Cardiac septum (tissue), 1 donor: ENCODE data around the gene CFAP299. TPM values are rescaled to one million over a fixed set of nuclear protein-coding genes. Genes with fewer than 3 reads are reported as not detected.
"Not testable (repeated sequence)": the region's sequence is repeated elsewhere in the genome, so short reads cannot be mapped to it uniquely, and the experiment has no call there.

Experiments
- DNase-seq: peaks from one replicate; pipeline ENCODE4 v3.0.0-alpha.2; 2020; ENCODE audit warnings: low spot score
- intact Hi-C: fragments of 100-400 bp; cut with DNase I; formaldehyde crosslinking; loops from one replicate; pipeline ENCODE4 v1.14.0; 2022
- total RNA-seq: library from RNA; stranded (reverse); fragmentation: NEBNext Ultra II Directional; extraction: Animal tissue kit (Norgen Biotek cat#: 25700); gene quantifications from one replicate; pipeline ENCODE4 v1.2.1, GENCODE V29; 2021
- donor health status: DM: no; HTN: no; CAD: no.

The CFAP299 gene
- total RNA-seq, 1 donor from 2014 or later = not detected

DNA sequence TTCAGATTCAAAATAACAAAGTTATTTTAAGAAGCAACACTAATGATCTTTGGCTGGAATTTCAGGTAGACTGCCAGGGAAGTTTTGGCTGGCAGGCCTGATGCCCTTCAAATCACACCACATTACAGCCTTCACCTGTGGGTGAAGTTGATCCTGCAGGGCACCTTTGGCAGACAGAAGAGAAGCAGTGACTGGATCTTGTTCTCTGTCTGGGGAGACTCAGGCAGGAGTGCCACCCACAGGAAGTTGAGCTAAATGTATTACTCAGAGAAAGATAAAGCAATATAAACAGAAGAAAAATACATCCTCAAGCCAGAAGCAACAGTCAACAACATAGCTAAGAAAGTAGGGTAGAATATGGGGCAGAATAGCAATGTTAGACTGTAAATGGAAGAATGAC is 12.8 kb upstream of the CFAP299 start:
- intact Hi-C loops = no loop called here
- no peak for DNase-seq

DNA sequence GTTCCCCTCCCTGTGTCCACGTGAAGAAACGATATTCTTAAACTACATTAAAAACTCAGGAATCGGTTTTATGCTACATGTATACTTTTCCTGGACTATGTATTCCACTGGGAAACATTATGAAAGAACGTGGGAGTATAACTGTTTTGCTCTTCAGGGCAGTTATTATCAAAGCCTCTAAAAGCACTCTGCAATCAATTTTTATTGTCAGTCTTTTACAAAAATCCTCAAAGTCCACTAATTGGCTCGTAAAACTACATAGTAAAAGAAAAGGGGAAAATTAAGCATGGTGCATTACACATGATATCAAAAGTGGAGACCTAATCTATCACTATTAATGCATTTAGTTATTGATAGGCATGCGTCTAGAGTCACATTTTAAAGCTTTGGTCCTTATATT is 11.4 kb upstream of the CFAP299 start:
- intact Hi-C loops = no loop called here
- DNase-seq = no peak

DNA sequence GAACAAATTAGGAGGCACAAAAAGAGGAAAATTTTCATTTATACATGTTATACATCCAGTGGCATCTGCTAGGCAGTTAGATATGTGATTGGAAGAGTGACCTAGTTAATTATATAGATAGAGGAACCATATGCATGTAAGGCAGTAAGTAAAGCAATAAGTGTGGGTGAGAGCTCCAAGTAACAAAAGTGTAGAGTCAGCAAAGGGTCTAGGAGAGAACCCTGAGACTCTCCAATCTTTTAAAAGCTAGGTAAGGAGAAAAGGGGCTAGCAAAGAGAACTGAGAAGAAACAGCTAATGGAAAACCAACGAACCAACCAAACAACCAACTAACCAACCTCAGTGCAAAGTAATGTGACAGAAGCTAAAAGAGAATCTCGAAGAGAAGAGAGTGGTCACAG is 3.8 kb upstream of the CFAP299 start:
- no peak for DNase-seq

GRCh38 chr4:80333121-80333520 is 2.4 kb upstream of the CFAP299 start:
- intact Hi-C loops = loop anchor here (10.0 kb wide), 1 partner anchor 1378 kb away; no protein-coding TSS in a partner anchor

More for the DNA sequence above, 3.8 kb upstream of the CFAP299 start:
- intact Hi-C loops = loop anchor here (10.0 kb wide), 1 partner anchor 1377 kb away; no protein-coding TSS in a partner anchor

DNA sequence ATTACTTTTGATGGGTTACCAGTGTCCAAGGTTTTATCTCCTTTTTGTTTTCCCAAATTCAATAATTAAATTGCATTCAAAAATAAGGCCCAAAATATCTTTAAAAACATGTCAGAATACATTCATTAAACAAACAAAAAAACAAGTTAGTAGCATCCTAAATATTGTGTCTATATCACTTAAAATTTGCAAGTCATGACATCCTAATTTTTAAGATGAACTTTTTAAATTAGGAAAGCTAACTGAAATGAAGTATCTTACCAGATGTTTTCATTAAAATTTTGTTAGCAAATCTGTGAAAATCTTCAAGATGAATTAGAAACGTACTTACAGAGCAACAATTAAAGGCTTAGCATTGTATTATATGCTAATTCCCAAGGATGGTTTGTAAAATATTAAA is 962 bp upstream of the CFAP299 start:
- no peak for DNase-seq
- intact Hi-C loops = loop anchor here (10.0 kb wide), 1 partner anchor 1380 kb away; no protein-coding TSS in a partner anchor

More at GRCh38 chr4:80333121-80333520, 2.4 kb upstream of the CFAP299 start:
- no peak for DNase-seq

DNA sequence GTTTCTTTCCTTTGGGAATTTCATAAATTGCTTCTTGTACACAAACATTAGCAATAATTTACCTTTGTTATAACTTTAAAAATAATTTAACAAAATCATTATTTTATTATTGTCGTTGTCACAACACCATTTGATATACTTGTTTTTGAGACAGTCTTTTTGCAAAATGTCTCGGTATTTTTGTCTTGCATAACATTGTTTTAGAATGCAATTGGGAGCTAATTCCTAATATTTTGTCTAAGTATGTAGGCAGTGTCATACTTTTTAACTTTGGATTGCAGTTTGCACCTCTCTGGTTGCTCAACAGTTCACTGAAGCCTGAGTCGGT is 340 bp upstream of the CFAP299 start:
- no peak for DNase-seq
- intact Hi-C loops = loop anchor here (10.0 kb wide), 1 partner anchor 1380 kb away; no protein-coding TSS in a partner anchor

GRCh38 chr4:80336582-80336981 is 1.1 kb downstream of the CFAP299 start:
- no peak for DNase-seq
- intact Hi-C loops = loop anchor here (10.0 kb wide), 1 partner anchor 1382 kb away; no protein-coding TSS in a partner anchor

GRCh38 chr4:80340036-80340435 is 4.5 kb downstream of the CFAP299 start:
- intact Hi-C loops = no loop called here
- DNase-seq = no peak

- intact Hi-C loops, DNase-seq: not testable (repeated sequence)
Observed at GRCh38 chr4:80342684-80343083, 7.2 kb downstream of the CFAP299 start.

- intact Hi-C loops = no loop called here
- DNase-seq = no peak
Observed at GRCh38 chr4:80343887-80344286, 8.4 kb downstream of the CFAP299 start.

GRCh38 chr4:80360084-80360483 is 24.6 kb downstream of the CFAP299 start:
- intact Hi-C loops = loop anchor here (5.0 kb wide), 2 partner anchors 632 to 692 kb away; no protein-coding TSS in a partner anchor
- no peak for DNase-seq

DNA sequence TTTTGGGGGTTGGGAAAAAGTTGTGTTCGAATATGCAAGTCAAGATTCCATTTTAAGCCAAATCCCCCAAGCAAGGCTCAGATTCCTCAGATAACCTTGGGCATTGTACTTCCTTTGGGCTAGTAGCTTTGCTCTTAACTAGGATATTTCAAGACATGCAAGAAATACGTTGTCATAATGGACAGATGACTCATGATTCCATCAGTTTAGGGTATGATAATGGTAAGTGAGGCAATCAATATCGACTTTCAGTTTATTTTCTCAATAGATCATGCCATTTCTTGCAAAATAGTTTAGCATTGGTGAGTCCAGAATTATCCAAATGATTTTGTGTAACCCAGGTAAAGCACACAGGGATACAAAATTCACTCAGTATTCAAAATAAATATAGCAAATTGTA is 25.4 kb downstream of the CFAP299 start:
- no peak for DNase-seq
- intact Hi-C loops = loop anchor here (5.0 kb wide), 2 partner anchors 631 to 691 kb away; no protein-coding TSS in a partner anchor

DNA sequence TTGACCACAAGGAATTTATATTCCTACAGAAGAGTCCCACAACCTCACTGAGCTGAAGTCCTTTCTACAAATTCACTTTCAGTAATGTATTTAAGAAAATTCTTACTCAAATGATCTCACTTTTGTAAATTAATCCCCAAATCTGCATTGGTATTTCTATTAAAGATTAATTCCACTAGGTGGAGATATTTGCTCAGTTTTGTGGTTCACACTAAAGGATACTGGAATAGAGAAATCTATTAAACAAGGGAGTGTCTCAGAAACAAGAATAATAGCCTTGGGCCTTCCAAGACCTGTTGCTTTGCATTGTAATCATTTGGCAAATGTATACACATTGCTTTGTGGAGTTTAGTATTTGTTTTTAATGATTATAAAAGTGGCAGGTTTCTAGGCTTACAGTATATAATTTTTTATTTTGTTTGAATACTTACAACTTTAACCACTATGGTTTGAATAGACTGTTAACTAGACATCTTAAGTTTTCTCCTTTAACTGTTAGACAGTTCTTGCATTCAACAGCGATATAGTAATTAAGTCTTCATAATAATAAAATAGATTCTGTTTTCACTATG is 25.9 kb downstream of the CFAP299 start:
- intact Hi-C loops = loop anchor here (5.0 kb wide), 2 partner anchors 631 to 691 kb away; no protein-coding TSS in a partner anchor
- DNase-seq = no peak

GRCh38 chr4:80362578-80363181 is 27.1 kb downstream of the CFAP299 start:
- no peak for DNase-seq

DNA sequence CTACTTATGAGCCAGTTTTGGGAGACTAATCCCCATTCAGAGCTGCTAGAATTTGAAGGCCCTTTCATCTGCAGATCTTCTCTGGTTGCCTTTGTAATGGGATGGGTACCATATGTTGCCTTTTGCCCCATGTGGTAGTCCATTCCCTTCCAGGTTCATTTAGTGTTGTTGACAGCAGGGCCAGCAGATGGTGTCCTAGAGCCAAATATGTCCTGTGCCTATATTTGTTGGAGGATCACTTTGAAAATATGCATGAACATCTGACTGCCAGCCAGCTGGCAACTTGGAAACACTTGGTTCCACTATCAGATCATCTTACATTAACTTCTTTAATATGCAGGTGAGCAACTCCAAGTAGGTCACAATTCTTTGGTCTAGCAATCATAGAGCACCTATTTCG is 30.4 kb downstream of the CFAP299 start:
- intact Hi-C loops = loop anchor here (5.0 kb wide), 1 partner anchor 671 kb away; no protein-coding TSS in a partner anchor
- DNase-seq = no peak

More at GRCh38 chr4:80362578-80363181, 27.1 kb downstream of the CFAP299 start:
- intact Hi-C loops = loop anchor here (5.0 kb wide), 2 partner anchors 630 to 690 kb away; no protein-coding TSS in a partner anchor

DNA sequence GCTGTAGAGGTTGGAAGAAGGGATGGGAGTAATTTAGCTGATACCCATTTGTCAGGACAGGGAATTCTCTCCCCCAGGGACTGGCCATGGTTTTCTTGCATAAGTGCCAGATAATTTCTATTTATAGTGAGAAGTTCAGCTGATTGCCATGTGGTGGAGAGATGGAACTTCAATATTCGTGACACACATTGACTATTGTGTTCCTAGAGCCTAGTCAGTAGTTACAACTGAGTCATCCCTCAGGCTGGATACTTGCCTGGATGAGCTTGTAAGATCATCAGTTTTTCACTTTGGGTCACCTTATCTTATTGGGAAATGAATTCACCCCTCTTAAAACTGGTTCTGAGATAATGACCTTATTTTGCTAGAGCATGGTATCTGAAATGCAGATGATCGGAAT is 32.2 kb downstream of the CFAP299 start:
- no peak for DNase-seq
- intact Hi-C loops = loop anchor here (5.0 kb wide), 1 partner anchor 670 kb away; no protein-coding TSS in a partner anchor

DNA sequence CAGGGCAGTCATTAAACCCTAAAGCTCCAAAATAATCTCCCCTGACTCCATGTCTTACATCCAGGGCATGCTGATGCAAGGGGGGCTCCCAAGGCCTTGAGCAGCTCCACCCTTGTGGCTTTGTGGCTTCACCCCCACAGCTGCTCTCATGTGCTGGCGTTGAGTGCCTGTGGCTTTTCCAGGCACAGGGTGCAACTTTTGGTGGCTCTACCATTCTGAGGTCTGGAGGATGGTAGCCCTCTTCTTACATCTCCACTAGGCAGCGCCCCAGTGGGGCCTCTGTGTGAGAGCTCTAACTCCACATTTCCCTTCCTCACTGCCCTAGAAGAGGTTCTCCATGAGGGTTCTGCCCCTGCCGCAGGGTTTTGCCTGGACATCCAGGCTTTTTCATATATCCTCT is 35.1 kb downstream of the CFAP299 start:
- no peak for DNase-seq
- intact Hi-C loops = no loop called here

- intact Hi-C loops = no loop called here
- DNase-seq = no peak
Observed at GRCh38 chr4:80371046-80371445, 35.5 kb downstream of the CFAP299 start.

- DNase-seq = no peak
- intact Hi-C loops = no loop called here
Observed at GRCh38 chr4:80374180-80374579, 38.6 kb downstream of the CFAP299 start.

DNA sequence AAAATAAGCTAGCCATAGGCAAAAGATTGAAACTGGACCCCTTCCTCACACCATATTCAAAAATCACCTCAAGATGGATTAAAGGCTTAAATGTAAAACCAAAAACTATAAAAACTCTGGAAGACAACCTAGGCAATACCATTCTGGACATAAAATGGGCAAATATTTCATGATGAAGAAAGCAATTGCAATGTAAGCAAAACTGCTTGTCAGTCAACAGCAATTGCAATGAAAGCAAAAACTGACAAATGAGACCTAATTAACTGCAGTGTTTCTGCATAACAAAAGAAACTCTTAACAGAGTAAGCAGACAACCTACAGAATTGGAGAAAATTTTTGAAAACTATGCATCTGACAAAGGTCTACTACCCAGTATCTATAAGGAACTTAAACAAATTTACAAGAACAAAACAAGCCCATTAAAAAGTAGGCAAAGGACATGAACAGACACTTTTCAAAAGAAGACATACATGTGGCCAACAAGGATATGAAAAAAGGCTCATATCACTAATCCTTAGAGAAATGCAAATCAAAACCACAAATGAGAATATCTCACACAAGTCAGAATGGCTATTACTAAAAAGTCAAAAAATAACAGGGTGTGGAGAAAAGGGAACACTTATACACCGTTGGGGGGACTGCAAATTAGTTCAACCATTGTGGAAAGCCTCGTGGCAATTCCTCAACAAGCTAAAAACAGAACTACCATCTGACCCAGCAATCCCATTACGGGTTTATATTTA is 46.7 kb downstream of the CFAP299 start:
- DNase-seq = no peak
- intact Hi-C loops = no loop called here
